Caco-2 (cell line): ENCODE data around the gene CLEC10A. TPM values are rescaled to one million over a fixed set of nuclear protein-coding genes. Genes with fewer than 3 reads are reported as not detected.
"Not testable (repeated sequence)": the region's sequence is repeated elsewhere in the genome, so short reads cannot be mapped to it uniquely, and the experiment has no call there.

Experiments
- BruUV-seq: library from RNA; stranded (reverse); fragments of 400-500 nt; replicated peaks from 2 replicates; lab custom pipeline; 2021; lab: Mats Ljungman, UMichigan
- CTCF ChIA-PET: fragments of 300-600 bp; sonication (Branson Sonifier 250); formaldehyde crosslinking; loops from one replicate; lab custom pipeline; 2022; ENCODE audit warnings: antibody characterized with exemption; lab: Charles Lee
- POLR2A ChIA-PET: fragments of 300-600 bp; sonication (Branson Sonifier 250); formaldehyde crosslinking; loops from one replicate; lab custom pipeline; 2022; ENCODE audit warnings: antibody characterized with exemption; lab: Charles Lee
- DNase-seq, 2 experiments: peaks; one replicate each; pipeline versions ENCODE4 v3.0.0 to v3.0.0-alpha.2; 2020 to 2022
- H3K27me3 ChIP-seq: replicated peaks from 2 replicates; pipeline ENCODE4 v1.6.0; 2011; ENCODE audit warnings: low read length; ENCODE audit not compliant: control insufficient read depth, insufficient read depth
- H3K36me3 ChIP-seq: 2 replicates; pipeline ENCODE4 v1.5.1; 2011; ENCODE audit warnings: low read length; ENCODE audit not compliant: control insufficient read depth, insufficient read depth
- H3K4me1 ChIP-seq: fragments of 250-450 bp; sonication (Bioruptor Pico); 2 replicates; pipeline ENCODE4 v1.5.1; 2020; ENCODE audit warnings: mild to moderate bottlenecking
- H3K4me3 ChIP-seq: 2 replicates; pipeline ENCODE4 v1.5.1; 2011; ENCODE audit warnings: low read depth, mild to moderate bottlenecking, control low read depth, low read length
- H3K9me3 ChIP-seq: fragments of 250-450 bp; sonication (Bioruptor Pico); 2 replicates; pipeline ENCODE4 v1.5.1; 2020; ENCODE audit warnings: mild to moderate bottlenecking, moderate library complexity
- H3K27ac Mint-ChIP-seq: one replicate; pipeline ENCODE4 v1.8.0; 2022; ENCODE audit warnings: mixed read lengths; ENCODE audit not compliant: unreplicated experiment
- H3K27me3 Mint-ChIP-seq: one replicate; pipeline ENCODE4 v1.8.0; 2022; ENCODE audit warnings: mixed read lengths; ENCODE audit not compliant: insufficient read depth, unreplicated experiment
- H3K36me3 Mint-ChIP-seq: one replicate; pipeline ENCODE4 v1.8.0; 2022; ENCODE audit warnings: mild to moderate bottlenecking, mixed read lengths; ENCODE audit not compliant: insufficient read depth, unreplicated experiment
- H3K4me1 Mint-ChIP-seq: one replicate; pipeline ENCODE4 v1.8.0; 2022; ENCODE audit warnings: low read depth, mixed read lengths; ENCODE audit not compliant: unreplicated experiment
- H3K4me3 Mint-ChIP-seq: one replicate; pipeline ENCODE4 v1.8.0; 2022; ENCODE audit warnings: mild to moderate bottlenecking, moderate library complexity, mixed read lengths; ENCODE audit not compliant: unreplicated experiment
- H3K9me3 Mint-ChIP-seq: one replicate; pipeline ENCODE4 v1.8.0; 2022; ENCODE audit warnings: mixed read lengths; ENCODE audit not compliant: unreplicated experiment
- intact Hi-C: fragments of 100-400 bp; cut with micrococcal nuclease; formaldehyde crosslinking; loops from one replicate; pipeline ENCODE4 v1.10.0; 2022; ENCODE audit not compliant: unreplicated experiment
- total RNA-seq: library from RNA; stranded (reverse); gene quantifications from 2 replicates; pipeline ENCODE4 v1.2.3, GENCODE V29; 2022
- TF ChIP-seq, protein P1 (sequence below), 2 experiments: fragments of 200-600 bp in 1 of 2; IDR thresholded peaks; 1 replicate in 1 of 2; 2 replicates in 1 of 2; pipeline versions ENCODE4 v1.5.1 to v1.8.0; 2011 to 2022; ENCODE audit warnings: antibody characterized with exemption in 1 of 2, control low read depth in 1 of 2, inconsistent platforms in 1 of 2, low read depth in 1 of 2, low read length in 1 of 2, mild to moderate bottlenecking in 1 of 2, moderate library complexity in 1 of 2; ENCODE audit not compliant: insufficient read depth in 1 of 2, severe bottlenecking in 1 of 2, unreplicated experiment in 1 of 2

CLEC10A gene
- total RNA-seq, 1 experiment from 2014 or later = not detected

DNA sequence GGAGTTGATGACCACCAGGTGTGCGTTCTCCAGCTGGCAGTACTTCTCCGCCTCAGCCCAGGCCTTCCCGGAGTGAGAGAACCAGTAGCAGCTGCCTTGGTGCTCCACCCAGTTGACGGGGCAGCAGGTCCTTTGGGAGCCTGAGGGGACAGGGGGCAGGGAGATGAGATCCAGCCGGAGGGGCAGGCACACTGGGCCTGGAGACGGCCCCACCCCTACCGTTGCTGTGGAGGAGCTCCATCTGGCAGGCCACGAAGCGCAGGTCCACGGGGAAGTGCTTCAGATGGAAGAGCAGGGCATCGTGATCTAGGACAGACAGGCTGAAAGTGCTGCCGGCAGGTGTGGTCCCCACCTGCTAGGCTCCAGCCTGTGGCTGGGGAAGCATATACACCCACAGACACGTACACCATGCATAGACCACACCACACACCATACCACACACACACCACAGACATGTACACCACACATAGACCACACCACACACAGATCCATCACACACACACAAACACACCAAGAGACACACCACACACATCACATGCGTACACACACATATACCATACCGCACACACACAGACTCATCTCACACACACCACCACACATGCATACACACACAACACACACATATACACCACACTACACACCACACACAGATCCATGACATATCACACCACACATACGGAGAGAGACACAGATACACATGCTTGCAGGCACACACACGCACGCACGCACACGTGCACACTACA is 27.1 kb upstream of the CLEC10A start:
- no peaks in the 10 kb centered on the region; the same call in 1 of the 2 replicates for H3K36me3 ChIP-seq
- Mint-ChIP-seq H3K4me3 (no peak overlapping the region), H3K9me3 (no peaks in the 10 kb centered on the region), H3K36me3 (no peaks in the 10 kb centered on the region), H3K4me1 (peaks cover 22% of the 10 kb centered on the region), H3K27me3 (no peaks in the 10 kb centered on the region), H3K27ac (no peak overlapping the region)
- no peak for DNase-seq
- H3K9me3 ChIP-seq = no peaks in the 10 kb centered on the region
- intact Hi-C loops = no loop called here
- H3K4me1 ChIP-seq = no peaks in the 10 kb centered on the region
- no peak overlapping the region for H3K4me3 ChIP-seq
- BruUV-seq = no TSS peak
- TF ChIP-seq, protein P1, sequence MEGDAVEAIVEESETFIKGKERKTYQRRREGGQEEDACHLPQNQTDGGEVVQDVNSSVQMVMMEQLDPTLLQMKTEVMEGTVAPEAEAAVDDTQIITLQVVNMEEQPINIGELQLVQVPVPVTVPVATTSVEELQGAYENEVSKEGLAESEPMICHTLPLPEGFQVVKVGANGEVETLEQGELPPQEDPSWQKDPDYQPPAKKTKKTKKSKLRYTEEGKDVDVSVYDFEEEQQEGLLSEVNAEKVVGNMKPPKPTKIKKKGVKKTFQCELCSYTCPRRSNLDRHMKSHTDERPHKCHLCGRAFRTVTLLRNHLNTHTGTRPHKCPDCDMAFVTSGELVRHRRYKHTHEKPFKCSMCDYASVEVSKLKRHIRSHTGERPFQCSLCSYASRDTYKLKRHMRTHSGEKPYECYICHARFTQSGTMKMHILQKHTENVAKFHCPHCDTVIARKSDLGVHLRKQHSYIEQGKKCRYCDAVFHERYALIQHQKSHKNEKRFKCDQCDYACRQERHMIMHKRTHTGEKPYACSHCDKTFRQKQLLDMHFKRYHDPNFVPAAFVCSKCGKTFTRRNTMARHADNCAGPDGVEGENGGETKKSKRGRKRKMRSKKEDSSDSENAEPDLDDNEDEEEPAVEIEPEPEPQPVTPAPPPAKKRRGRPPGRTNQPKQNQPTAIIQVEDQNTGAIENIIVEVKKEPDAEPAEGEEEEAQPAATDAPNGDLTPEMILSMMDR (IDR thresholded peaks at IDR 0.05; ENCODE audit: insufficient read depth in 1 of 2, low read depth in 1 of 2, low read length in 1 of 2, severe bottlenecking in 1 of 2, unreplicated experiment in 1 of 2) = no peak
- no peaks in the 10 kb centered on the region for H3K27me3 ChIP-seq
- ChIA-PET POLR2A (no interaction called here), CTCF (no interaction called here)

DNA sequence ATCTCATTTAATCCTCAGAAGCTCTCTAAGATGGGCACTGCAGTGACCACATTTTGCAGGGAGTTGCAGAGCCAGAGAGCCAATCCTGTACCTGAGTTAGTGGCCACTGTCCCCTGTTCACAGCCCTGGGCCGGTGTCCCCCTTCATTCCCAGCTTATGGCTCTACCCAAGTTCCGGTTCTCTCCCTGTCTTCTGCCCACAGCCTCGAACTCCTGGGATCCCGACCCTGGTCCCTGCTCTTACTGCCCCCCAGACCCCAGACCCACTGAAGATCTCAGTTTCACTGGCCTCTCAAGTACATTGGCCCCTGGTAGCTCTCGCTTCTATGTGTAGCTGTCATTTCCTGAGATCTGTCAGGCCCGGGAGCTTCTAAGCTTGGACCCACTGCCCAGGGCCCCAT is 22.4 kb upstream of the CLEC10A start:
- no peak overlapping the region for H3K4me3 ChIP-seq
- Mint-ChIP-seq H3K4me3 (no peak overlapping the region), H3K4me1 (peaks cover 11% of the 10 kb centered on the region), H3K36me3 (no peaks in the 10 kb centered on the region), H3K27ac (no peak overlapping the region), H3K9me3 (no peaks in the 10 kb centered on the region), H3K27me3 (no peaks in the 10 kb centered on the region)
- no peaks in the 10 kb centered on the region for H3K27me3 ChIP-seq
- DNase-seq = no peak
- BruUV-seq = no TSS peak
- intact Hi-C loops = no loop called here
- TF ChIP-seq, protein P1 (IDR thresholded peaks at IDR 0.05; ENCODE audit: insufficient read depth in 1 of 2, low read depth in 1 of 2, low read length in 1 of 2, severe bottlenecking in 1 of 2, unreplicated experiment in 1 of 2) = no peak
- CTCF ChIA-PET = no interaction called here
- no peaks in the 10 kb centered on the region; the same call in 1 of the 2 replicates for H3K36me3 ChIP-seq
- no peaks in the 10 kb centered on the region for H3K9me3 ChIP-seq
- POLR2A ChIA-PET = no interaction called here
- H3K4me1 ChIP-seq = no peaks in the 10 kb centered on the region

DNA sequence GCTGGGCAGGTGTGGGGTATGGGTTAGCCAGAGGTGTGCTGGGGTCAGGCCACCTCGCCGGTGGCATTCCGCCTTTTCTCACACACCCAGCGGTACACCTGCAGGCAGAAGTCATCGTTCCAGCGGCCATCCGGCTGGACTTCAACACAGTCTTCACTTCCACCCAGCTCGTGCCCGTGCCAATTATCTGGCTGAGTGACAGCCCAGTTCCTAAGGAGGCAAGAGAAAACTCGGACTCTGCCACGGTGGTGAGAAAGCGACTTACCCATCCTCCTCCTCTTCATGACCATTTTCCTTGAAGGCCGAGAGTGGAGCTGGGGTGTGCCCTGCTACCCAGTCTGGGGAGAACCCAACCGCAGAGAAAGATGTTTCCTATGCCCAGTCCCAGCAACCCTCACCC is 21.5 kb upstream of the CLEC10A start:
- CTCF ChIA-PET = no interaction called here
- no peaks in the 10 kb centered on the region for H3K27me3 ChIP-seq
- TF ChIP-seq, protein P1 (IDR thresholded peaks at IDR 0.05; ENCODE audit: insufficient read depth in 1 of 2, low read depth in 1 of 2, low read length in 1 of 2, severe bottlenecking in 1 of 2, unreplicated experiment in 1 of 2) = no peak
- no peak overlapping the region for H3K4me3 Mint-ChIP-seq
- no peak for DNase-seq
- BruUV-seq = no TSS peak
- H3K36me3 ChIP-seq = no peaks in the 10 kb centered on the region; the same call in 1 of the 2 replicates
- no peaks in the 10 kb centered on the region for H3K36me3 Mint-ChIP-seq
- POLR2A ChIA-PET = no interaction called here
- no peak overlapping the region for H3K4me3 ChIP-seq
- intact Hi-C loops = no loop called here
- H3K9me3 ChIP-seq = no peaks in the 10 kb centered on the region
- no peak overlapping the region for H3K27ac Mint-ChIP-seq
- no peaks in the 10 kb centered on the region for H3K27me3 Mint-ChIP-seq
- H3K4me1 ChIP-seq = no peaks in the 10 kb centered on the region
- H3K9me3 Mint-ChIP-seq = no peaks in the 10 kb centered on the region
- H3K4me1 Mint-ChIP-seq = peaks cover 11% of the 10 kb centered on the region

DNA sequence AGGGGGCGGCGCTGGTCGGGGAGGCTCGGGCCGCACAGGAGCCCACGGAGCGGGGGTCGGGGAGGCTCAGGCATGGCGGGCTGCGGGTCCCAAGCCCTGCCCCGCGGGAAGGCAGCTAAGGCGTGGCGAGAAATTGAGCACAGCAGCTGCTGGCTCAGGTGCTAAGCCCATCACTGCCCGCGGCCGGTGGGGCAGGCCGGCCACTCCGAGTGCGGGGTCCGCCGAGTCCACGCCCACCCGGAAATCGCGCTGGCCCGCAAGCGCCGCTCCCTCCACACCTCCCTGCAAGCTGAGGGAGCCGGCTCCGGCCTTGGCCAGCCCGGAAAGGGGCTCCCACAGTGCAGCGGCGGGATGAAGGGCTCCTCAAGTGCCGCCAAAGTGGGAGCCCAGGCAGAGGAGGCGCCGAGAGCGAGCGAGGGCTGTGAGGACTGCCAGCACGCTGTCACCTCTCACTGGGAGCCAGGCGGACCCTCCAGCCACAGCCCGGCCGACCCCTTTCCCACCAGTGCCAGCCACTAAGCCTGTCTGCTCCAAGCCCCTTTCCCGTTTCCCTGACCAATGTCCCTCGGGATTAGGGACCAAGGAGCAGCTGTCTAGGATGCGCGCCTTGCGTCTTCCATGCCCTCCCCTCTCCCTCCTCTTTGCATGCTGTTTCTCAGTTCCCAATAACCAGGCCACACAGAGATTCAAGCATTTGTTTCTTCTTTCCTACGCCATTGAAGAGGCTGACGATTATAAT is 20.8 kb upstream of the CLEC10A start:
- H3K36me3 Mint-ChIP-seq, H3K4me3 Mint-ChIP-seq, H3K9me3 Mint-ChIP-seq, H3K36me3 ChIP-seq, H3K4me1 ChIP-seq, H3K27me3 Mint-ChIP-seq, intact Hi-C loops, H3K9me3 ChIP-seq, H3K27ac Mint-ChIP-seq, BruUV-seq, H3K27me3 ChIP-seq, H3K4me3 ChIP-seq, CTCF ChIA-PET, POLR2A ChIA-PET, DNase-seq: not testable (repeated sequence)
- peaks cover 11% of the 10 kb centered on the region for H3K4me1 Mint-ChIP-seq
